SKM-1 treated with dmso at 0.1 percent for 144 hours (cell line): Measurements from ENCODE around the gene GIGYF1.

Experiments used
- DNase-seq: peaks from one replicate; lab custom pipeline; 2025; ENCODE audit not compliant: unreplicated experiment; lab: John Stamatoyannopoulos, UW

Gene GIGYF1

GRCh38 chr7:100685631-100686145, 8.4 kb downstream of the GIGYF1 start:
- DNase-seq, result no peak

- no peak for DNase-seq
These were observed 8.9 kb downstream of the GIGYF1 start for GRCh38 chr7:100685049-100685605.

GRCh38 chr7:100684534-100685042, 9.5 kb downstream of the GIGYF1 start:
- DNase-seq, result no peak

- no peak for DNase-seq
These were observed 10.2 kb downstream of the GIGYF1 start for GRCh38 chr7:100683659-100684533.

- no peak for DNase-seq
These were observed 10.9 kb downstream of the GIGYF1 start for GRCh38 chr7:100682991-100683658.

GRCh38 chr7:100682228-100682741, 11.8 kb downstream of the GIGYF1 start:
- no peak for DNase-seq

- DNase-seq, result no peak
These were observed 12.4 kb downstream of the GIGYF1 start for GRCh38 chr7:100681491-100682227.

GRCh38 chr7:100680576-100681271, 13.3 kb downstream of the GIGYF1 start:
- no peak for DNase-seq

- no peak for DNase-seq
These were observed 14.0 kb downstream of the GIGYF1 start for GRCh38 chr7:100679927-100680575.

- no peak for DNase-seq
These were observed 14.7 kb downstream of the GIGYF1 start for GRCh38 chr7:100679129-100679926.

- DNase-seq, result no peak
These were observed 15.6 kb downstream of the GIGYF1 start for GRCh38 chr7:100678291-100678984.

- no peak for DNase-seq
These were observed 16.5 kb downstream of the GIGYF1 start for GRCh38 chr7:100677308-100678267.

- DNase-seq, result no peak
These were observed 17.3 kb downstream of the GIGYF1 start for GRCh38 chr7:100676501-100677306.

GRCh38 chr7:100675581-100676350, 18.3 kb downstream of the GIGYF1 start:
- no peak for DNase-seq

- DNase-seq, result no peak
These were observed 19.0 kb downstream of the GIGYF1 start for GRCh38 chr7:100675105-100675451.
